ENCODE data around the gene RGS1. TPM values are rescaled to one million over a fixed set of nuclear protein-coding genes. Genes with fewer than 3 reads are reported as not detected.

The RGS1 gene
- total RNA-seq, 1 experiment from 2014 or later = not detected

DNA sequence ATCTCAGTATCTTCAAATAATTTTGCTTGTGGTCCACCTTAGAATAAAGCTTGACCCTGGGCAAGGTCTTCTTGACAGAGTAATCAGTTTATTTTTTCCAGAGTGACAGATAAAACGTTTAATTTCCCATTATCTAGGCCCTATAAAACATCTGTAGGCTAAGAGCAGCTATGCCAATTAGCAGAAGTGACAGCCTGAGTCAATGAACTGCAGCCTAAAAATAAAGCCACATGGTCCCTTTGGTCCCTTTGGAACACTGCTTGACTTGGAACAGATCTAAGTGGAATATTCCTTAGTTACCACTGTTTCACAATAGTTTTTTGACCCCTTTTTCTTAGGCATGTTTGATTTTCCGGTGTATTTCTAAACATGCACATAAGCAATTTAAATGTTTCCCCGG, 54.0 kb downstream of the RGS1 start:
- H3K4me1 ChIP-seq (ENCODE audit: control insufficient read depth, insufficient read depth, low read length) = no peaks in the 10 kb centered on the region; the same call in 1 of the 2 replicates
- ChIA-PET CTCF (interaction anchor here (0.6 kb wide), 1 partner anchor 396 kb away, joined by 3 read pairs; no protein-coding TSS in a partner anchor), POLR2A (no interaction called here)
- in situ Hi-C loops (cut with HindIII; ENCODE audit: low pct_unique_long_range_greater_than_20kb, low sequenced_read_pairs) (no loop called here), intact Hi-C loops (cut with micrococcal nuclease; ENCODE audit: unreplicated experiment) (no loop called here)
- no peaks in the 10 kb centered on the region for H3K36me3 ChIP-seq (ENCODE audit: control insufficient read depth, insufficient read depth, low read length)
- no peaks in the 10 kb centered on the region for H3K27me3 ChIP-seq (ENCODE audit: control insufficient read depth, insufficient read depth, low read length)
- no peak for DNase-seq (ENCODE audit: low read depth, low spot score)
- no TSS peak for BruUV-seq (replicated peaks)
- no peak for TF ChIP-seq POLR2AphosphoS5 (IDR thresholded peaks at IDR 0.05; ENCODE audit: low read depth, low read length)
- no peak for TF ChIP-seq SIN3A (IDR thresholded peaks at IDR 0.05; ENCODE audit: borderline replicate concordance, insufficient read depth, low read depth, low read length)
- TF ChIP-seq, protein P1, sequence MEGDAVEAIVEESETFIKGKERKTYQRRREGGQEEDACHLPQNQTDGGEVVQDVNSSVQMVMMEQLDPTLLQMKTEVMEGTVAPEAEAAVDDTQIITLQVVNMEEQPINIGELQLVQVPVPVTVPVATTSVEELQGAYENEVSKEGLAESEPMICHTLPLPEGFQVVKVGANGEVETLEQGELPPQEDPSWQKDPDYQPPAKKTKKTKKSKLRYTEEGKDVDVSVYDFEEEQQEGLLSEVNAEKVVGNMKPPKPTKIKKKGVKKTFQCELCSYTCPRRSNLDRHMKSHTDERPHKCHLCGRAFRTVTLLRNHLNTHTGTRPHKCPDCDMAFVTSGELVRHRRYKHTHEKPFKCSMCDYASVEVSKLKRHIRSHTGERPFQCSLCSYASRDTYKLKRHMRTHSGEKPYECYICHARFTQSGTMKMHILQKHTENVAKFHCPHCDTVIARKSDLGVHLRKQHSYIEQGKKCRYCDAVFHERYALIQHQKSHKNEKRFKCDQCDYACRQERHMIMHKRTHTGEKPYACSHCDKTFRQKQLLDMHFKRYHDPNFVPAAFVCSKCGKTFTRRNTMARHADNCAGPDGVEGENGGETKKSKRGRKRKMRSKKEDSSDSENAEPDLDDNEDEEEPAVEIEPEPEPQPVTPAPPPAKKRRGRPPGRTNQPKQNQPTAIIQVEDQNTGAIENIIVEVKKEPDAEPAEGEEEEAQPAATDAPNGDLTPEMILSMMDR (IDR thresholded peaks at IDR 0.05) = no peak
- no peak for TF ChIP-seq TCF7L2 (IDR thresholded peaks at IDR 0.05; ENCODE audit: low read depth, low read length)
- no peak for TF ChIP-seq REST (IDR thresholded peaks at IDR 0.05; ENCODE audit: insufficient read depth in 1 of 2, low read depth in 2 of 2, low read length in 1 of 2)
- H3K9me3 ChIP-seq (ENCODE audit: control insufficient read depth, insufficient read depth, low read depth, low read length) = no peaks in the 10 kb centered on the region
- ATAC-seq = no peak
- H3K27ac ChIP-seq (ENCODE audit: low read length) = no peak overlapping the region
- no peak overlapping the region for H3K4me3 ChIP-seq (ENCODE audit: low read depth in 2 of 2, low read length in 2 of 2)

Other genes with a start within 250 kb of the RGS1 start
- gene RGS13, start 60.4 kb downstream of the RGS1 start, total RNA-seq (2021; ENCODE audit: unreplicated experiment) = not detected
- 4.5 TPM for gene RGS2, start 233.3 kb downstream of the RGS1 start, total RNA-seq (2021; ENCODE audit: unreplicated experiment)

Data from Panc1 (cell line).